ENCODE results near the gene IL17REL. TPM values are rescaled to one million over a fixed set of nuclear protein-coding genes. Genes with fewer than 3 reads are reported as not detected.

IL17REL gene
- total RNA-seq, 2 donors from 2014 or later, result not detected

Small RNA genes within 50 kb of the gene (microRNA-seq; reads per million reads assigned to microRNA genes)
- 0 reads per million in 2 donors for gene MIR6821 (ENCODE audit: borderline microRNAs expressed in 2 of 2)

Other genes with a start within 250 kb of the IL17REL start
- gene BRD1, start 184.9 kb downstream of the IL17REL start, total RNA-seq, result 10 to 100 TPM; 20.8 to 21.7 TPM
- 1 to 10 TPM; 7.3 to 8.5 TPM for gene ZBED4, start 158.9 kb downstream of the IL17REL start, total RNA-seq
- 10 to 100 TPM in 1 of 2 donors, 1 to 10 TPM in 1; 8.9 to 11.7 TPM for gene ALG12, start 94.3 kb downstream of the IL17REL start, total RNA-seq
- 10 to 100 TPM; 27.5 to 45.4 TPM for gene CRELD2, start 94.1 kb downstream of the IL17REL start, total RNA-seq
- 10 to 100 TPM; 29.9 to 37.2 TPM for gene PIM3, start 52.0 kb downstream of the IL17REL start, total RNA-seq
- gene TTLL8, start 45.5 kb upstream of the IL17REL start, total RNA-seq, result not detected
- gene MLC1, start 72.7 kb upstream of the IL17REL start, total RNA-seq, result under 1 TPM; 0.19 to 0.28 TPM
- gene MOV10L1, start 77.2 kb upstream of the IL17REL start, total RNA-seq, result under 1 TPM; 0.43 to 0.56 TPM
- under 1 TPM; 0.19 to 0.23 TPM for gene PANX2, start 158.0 kb upstream of the IL17REL start, total RNA-seq
- gene TRABD, start 173.1 kb upstream of the IL17REL start, total RNA-seq, result 10 to 100 TPM; 18.3 to 20.5 TPM
- gene SELENOO, start 188.2 kb upstream of the IL17REL start, total RNA-seq, result 10 to 100 TPM; 10.8 to 11.9 TPM
- 10 to 100 TPM; 20.6 to 23.4 TPM for gene TUBGCP6, start 232.3 kb upstream of the IL17REL start, total RNA-seq
- gene HDAC10, start 238.5 kb upstream of the IL17REL start, total RNA-seq, result 10 to 100 TPM; 14.1 to 23.6 TPM
- gene MAPK12, start 248.9 kb upstream of the IL17REL start, total RNA-seq, result 10 to 100 TPM; 10.4 to 13.2 TPM

Measured in posterior vena cava (tissue), 2 donors.